GM23248 (cell line): ENCODE results near the gene PRKCE.

Source experiments
- EZH2 ChIP-seq: fragments of 200-600 bp; sonication (generic); IDR thresholded peaks from 2 replicates; pipeline ENCODE4 v1.6.1; 2018; ENCODE audit warnings: antibody characterized with exemption, mild to moderate bottlenecking; ENCODE audit not compliant: insufficient read depth, poor library complexity, severe bottlenecking
- EZH2phosphoT487 ChIP-seq: fragments of 200-600 bp; sonication (generic); IDR thresholded peaks from 2 replicates; pipeline ENCODE4 v1.6.1; 2018; ENCODE audit warnings: antibody characterized with exemption, moderate library complexity, mild to moderate bottlenecking, low read depth; ENCODE audit not compliant: insufficient read depth

DNA sequence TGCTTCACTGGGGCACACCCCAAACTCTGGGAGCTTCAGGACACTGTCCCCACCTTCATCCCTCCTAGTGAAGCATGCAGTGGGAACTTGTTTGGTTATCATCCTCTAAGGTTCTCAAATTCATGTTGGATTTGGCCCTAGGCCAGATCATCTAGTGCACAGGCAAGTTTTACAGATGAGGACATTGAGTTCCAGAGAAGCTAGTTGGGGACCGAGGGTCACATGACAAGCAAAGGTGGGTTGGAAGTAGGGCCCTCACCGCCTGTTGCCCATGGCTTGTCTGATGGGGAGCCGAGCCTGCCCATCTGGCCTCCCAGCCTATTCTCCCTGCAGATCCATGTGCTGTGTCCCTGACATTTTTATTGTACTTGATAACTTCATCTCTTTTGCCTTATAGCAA, 2.8 kb downstream of the PRKCE start:
- TF ChIP-seq EZH2 (no peak), EZH2phosphoT487 (no peak)
